T-helper 2 cell (primary cell): Measurements from ENCODE around the gene MPO.

Source experiments
- DNase-seq, 5 experiments: peaks; one replicate each; pipeline versions ENCODE4 v3.0.0 to v3.0.0-alpha.2; 2012 to 2022

The MPO gene

DNA sequence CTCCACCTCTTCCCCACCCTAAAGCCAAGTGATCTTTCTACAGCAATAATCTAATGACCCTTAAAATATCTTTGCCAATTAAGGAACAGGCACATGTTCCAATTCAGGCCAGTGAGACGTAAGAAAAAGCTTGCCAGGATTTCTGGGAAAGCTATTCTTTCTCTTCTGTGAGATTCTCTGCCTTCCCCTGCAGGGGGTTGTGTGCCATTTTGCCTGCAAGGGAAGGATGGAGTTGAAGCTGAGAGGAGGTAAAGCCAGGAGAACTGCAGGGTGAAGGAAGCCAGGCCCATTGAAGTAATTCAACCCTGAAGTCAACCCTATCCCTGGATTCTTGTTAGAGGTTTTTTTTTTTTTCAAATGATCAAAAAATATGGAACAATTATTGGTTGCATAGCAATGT, 51.4 kb downstream of the MPO start:
- DNase-seq, result no peak

DNA sequence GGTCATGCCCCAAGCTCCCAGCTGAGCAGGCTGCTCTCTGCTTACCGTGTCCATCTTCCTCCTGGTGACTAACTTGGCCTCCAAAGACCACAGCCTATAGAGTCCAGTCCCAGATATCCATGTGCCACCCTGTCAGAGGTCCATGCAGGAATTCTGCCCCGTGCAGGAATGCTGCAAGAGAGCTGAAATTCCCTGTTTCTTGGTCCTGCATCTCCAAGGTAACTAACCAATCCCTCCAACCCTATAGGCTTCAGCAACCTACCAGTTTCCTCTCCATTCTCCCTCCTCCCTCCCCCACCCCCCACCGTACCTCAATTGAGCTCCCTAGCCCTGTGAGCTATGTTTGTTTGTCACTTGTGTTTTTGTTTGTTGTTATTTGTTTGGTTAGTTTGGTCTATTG, 52.1 kb downstream of the MPO start:
- DNase-seq, result no peak

DNA sequence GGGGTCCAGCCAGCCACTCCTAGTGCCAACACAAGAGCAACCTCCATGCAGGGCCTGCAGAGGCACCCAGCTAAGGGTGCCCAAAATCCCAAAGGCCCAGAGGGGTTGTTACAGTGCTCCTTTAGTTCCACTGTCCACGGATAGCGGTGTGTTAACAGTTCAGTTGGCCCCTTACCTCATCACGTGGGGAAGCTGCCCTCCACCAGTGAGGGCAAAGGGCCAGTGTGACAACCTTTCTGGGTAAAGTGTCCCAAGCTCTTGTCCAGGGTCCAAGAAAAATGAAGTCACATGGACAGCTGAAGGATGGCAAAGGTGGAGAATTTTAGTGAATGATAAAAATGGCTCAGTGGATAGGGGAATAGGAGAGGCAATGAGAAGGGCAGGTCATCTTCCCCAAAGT, 53.0 kb downstream of the MPO start:
- no peak for DNase-seq

DNA sequence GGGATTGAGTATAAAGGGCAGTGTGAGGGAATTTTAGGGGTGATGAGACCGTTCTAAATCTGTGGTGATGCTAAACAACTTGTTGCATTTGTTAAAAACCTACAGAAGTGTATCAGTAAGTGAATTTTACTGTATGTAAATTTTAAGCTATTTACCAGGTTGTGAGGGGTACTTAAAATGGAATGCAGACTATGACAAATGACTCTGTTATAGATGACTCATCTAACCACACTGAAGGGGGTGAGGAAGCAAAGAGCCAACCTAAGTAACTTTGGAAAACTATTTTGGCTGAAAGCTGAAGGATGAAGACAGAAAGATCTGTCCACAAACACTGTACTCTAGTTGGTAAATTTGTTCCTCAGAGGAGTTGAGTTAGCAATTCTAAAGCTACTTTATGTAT, 56.4 kb downstream of the MPO start:
- DNase-seq, result no peak
